HG03442 (cell line): ENCODE measurements around the gene ARL14.
"Not testable (repeated sequence)": the region's sequence is repeated elsewhere in the genome, so short reads cannot be mapped to it uniquely, and the experiment has no call there.

Experiments used
- ATAC-seq: cut with Tn5 transposase; IDR thresholded peaks from one replicate; pipeline ENCODE4 v1.9.1; 2021; ENCODE audit warnings: mild to moderate bottlenecking, moderate library complexity; ENCODE audit not compliant: unreplicated experiment

Gene ARL14

GRCh38 chr3:160675566-160676124 is 1.3 kb upstream of the ARL14 start:
- ATAC-seq = no peak

- ATAC-seq = no peak
Observed at GRCh38 chr3:160677459-160677881, 510 bp downstream of the ARL14 start.

DNA sequence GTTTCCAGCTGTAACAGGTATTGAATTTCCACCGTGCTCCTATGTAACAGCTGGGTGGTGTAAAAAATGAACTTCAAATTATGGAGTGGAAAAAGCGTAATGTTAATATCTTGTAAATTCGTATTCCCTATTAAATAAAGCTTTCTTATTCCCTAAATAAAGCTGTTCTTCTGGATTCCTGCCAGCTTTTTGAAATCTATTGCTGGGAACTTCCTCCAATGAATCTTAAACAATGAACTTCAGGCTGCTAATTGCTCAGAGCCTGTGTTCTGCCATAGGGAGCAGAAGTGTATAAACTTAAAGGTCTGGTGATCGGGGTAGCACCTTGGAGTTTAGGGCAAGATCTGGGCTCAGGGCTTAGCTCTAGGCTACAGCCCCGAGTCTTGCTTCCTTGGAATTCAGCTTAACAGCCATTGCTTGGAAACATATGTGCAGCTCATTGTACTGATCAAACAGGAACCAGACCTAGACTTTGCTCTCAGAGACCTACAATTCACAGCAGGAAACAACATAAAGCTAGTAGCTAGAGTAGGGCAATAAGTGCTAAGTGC is 1.4 kb downstream of the ARL14 start:
- ATAC-seq = no peak

DNA sequence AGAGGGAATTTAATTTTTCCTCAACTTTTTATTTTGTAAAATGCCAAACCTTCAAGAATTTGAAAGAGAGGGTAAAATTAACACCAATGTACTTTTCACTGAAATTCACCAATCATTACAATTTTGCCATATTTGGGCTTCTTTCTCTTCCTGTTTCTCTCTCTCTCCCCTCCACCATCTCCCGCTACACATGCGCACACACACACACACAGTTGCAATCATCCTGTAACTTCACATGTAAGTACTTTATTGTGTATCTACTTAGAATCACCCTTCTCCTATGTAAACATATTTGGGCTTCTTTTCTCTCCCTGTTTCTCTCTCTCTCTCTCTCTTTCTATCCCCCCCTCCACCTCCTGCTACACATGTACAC is 7.4 kb downstream of the ARL14 start:
- ATAC-seq = no peak

DNA sequence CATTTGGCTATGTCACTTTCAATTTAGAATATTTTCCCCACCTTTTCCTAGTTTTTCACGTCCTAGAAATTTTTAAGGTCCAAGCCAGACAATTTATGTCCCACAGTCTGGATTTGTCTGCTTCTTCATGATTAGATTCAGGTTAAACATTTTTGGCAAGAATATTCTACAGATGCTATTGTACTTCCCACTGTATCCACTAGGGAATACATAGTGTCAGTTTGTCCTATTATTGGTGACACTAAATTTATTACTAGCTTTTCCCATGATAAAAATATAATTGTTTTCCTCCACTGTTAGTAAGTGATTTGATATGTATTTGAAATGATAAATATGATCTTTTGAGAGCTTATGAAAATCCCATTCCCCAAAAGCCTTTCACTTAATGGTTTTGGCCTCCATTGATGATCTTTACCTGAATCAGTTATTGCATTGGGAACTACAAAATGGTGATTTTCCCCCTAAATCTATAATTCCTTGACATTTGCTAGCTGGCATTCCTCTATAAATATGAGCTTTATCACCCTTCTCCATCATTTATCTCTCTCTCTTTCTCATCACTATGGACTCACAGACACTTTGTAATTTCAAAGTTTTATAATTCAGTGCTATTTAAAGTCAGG is 8.3 kb downstream of the ARL14 start:
- no peak for ATAC-seq

GRCh38 chr3:160686955-160687535 is 10.1 kb downstream of the ARL14 start:
- ATAC-seq = peak; percentile 48

DNA sequence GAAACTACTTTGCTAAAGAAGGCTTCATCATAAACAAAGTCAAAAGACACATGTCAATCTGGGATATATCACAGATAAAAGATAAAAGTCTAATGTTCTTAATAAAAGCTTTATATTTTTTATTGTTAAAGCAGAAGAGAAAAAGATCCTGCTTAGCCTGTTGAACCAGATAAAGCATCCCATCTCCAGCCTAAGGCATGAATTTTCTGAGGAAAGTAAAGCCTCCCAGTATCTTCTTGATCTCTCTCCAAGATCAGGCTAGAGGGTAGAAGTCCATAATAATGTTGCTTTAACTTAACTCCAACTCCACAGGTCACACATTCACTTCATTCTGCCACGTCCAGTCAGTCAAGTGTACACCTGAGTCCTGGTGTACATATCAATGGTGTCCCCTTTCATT is 14.2 kb downstream of the ARL14 start:
- no peak for ATAC-seq

GRCh38 chr3:160691962-160692361 is 15.0 kb downstream of the ARL14 start:
- ATAC-seq = no peak

- no peak for ATAC-seq
Observed at GRCh38 chr3:160693191-160693590, 16.2 kb downstream of the ARL14 start.

GRCh38 chr3:160694345-160694744 is 17.4 kb downstream of the ARL14 start:
- no peak for ATAC-seq

GRCh38 chr3:160695003-160695402 is 18.0 kb downstream of the ARL14 start:
- ATAC-seq = no peak

DNA sequence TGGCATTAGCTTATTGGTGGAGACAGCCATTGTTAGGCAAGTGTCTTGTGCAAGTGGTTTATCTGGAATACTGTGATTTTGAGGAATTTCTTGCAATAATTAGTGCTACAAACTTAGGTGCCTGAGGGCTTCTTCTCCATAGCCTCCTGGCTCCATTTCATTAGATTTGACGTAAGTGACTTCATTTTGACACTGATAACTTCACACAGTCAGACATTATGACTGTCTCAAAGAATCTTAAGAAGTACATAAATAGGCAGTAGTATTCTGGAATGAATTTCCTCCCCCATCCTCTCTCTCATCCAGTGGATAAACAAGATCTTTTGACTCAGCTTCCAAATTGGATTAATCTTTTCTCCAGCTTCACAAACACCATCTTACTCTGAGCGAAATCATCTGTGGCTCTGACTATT is 19.0 kb downstream of the ARL14 start:
- no peak for ATAC-seq

- ATAC-seq = peak; percentile 79
Observed at GRCh38 chr3:160697637-160698380, 20.8 kb downstream of the ARL14 start.

- no peak for ATAC-seq
Observed at GRCh38 chr3:160698599-160699195, 21.7 kb downstream of the ARL14 start.

- no peak for ATAC-seq
Observed at GRCh38 chr3:160701490-160701889, 24.5 kb downstream of the ARL14 start.

DNA sequence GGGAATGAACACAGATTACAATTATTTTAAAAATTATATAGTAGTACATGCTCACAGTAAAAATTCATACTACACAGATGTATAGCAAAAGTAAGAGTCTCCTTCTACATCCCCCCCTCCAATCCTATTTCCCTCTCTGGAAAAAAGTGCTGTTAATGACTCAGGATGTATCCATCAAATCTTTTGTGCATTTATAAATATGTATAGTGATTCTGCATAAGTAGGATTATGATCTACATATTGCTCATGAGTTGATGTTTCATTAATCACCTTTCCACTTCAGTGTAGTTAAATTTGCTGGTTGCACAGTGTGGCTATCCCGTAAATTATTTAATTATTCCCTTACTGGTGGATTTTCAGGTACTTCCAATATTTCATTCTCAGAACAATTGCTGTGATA is 25.3 kb downstream of the ARL14 start:
- no peak for ATAC-seq

DNA sequence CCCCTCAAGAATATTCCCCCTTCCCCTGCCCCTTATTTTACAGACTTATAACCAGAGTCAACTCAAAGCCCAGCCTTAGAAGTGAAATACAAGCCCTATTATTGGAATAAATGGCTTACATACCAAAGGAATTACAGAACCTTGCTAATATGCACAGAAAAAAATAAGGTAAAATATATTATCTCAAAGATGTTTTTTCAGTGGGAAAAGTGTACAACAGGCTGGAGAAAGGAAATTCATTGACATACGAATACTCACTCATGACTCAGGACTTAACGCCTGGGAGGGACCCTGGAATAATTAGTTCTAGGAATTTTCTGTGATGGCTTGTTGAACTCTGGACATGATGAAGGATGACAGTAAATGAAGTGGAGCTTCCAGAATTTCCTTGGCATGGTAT is 27.0 kb downstream of the ARL14 start:
- no peak for ATAC-seq

GRCh38 chr3:160707187-160707794 is 30.3 kb downstream of the ARL14 start:
- ATAC-seq = no peak

- ATAC-seq = no peak
Observed at GRCh38 chr3:160709477-160710182, 32.7 kb downstream of the ARL14 start.

DNA sequence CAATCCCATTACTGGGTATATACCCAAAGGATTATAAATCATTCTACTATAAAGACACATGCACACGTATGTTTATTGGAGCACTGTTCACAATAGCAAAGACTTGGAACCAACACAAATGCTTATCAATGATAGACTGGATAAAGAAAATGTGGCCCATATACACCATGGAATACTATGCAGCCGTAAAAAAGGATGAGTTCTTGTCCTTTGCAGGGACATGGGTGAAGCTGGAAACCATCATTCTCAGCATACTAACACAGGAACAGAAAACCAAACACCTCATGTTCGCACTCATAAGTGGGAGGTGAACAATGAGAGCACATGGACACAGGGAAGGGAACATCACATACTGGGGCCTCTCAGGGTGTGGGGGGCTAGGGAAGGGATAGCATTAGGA is 36.2 kb downstream of the ARL14 start:
- not testable (repeated sequence) for ATAC-seq
